Measurements from ENCODE around the gene GRIN3B.

The GRIN3B gene

GRCh38 chr19:970695-971094, 29.5 kb upstream of the GRIN3B start:
- Histone ChIP-seq H3K4me2 (ENCODE audit: low read length) (no peak overlapping the region), H3K4me1 (ENCODE audit: control insufficient read depth, low read length) (no peaks in the 10 kb centered on the region), H3K36me3 (ENCODE audit: control insufficient read depth, low read length) (no peaks in the 10 kb centered on the region), H3K79me2 (ENCODE audit: control insufficient read depth, low read length) (no peaks in the 10 kb centered on the region), H3K4me3 (ENCODE audit: low read length) (no peak overlapping the region), H4K20me1 (ENCODE audit: control insufficient read depth, insufficient read depth, low read depth, low read length) (no peaks in the 10 kb centered on the region), H3K9me3 (ENCODE audit: control insufficient read depth, insufficient read depth, low read length) (peaks cover 13% of the 10 kb centered on the region), H3F3A (ENCODE audit: control insufficient read depth, insufficient read depth) (no peaks in the 10 kb centered on the region), H3K9me2 (replicated peaks; ENCODE audit: control insufficient read depth, low read length) (no peaks in the 10 kb centered on the region), H3K27me3 (ENCODE audit: control insufficient read depth, low read length) (no peaks in the 10 kb centered on the region), H3K27ac (ENCODE audit: low read depth, low read length) (no peak overlapping the region)
- no peak for TF ChIP-seq EZH2phosphoT487 (IDR thresholded peaks at IDR 0.05; ENCODE audit: borderline replicate concordance, low read length)
- TF ChIP-seq, protein P1, sequence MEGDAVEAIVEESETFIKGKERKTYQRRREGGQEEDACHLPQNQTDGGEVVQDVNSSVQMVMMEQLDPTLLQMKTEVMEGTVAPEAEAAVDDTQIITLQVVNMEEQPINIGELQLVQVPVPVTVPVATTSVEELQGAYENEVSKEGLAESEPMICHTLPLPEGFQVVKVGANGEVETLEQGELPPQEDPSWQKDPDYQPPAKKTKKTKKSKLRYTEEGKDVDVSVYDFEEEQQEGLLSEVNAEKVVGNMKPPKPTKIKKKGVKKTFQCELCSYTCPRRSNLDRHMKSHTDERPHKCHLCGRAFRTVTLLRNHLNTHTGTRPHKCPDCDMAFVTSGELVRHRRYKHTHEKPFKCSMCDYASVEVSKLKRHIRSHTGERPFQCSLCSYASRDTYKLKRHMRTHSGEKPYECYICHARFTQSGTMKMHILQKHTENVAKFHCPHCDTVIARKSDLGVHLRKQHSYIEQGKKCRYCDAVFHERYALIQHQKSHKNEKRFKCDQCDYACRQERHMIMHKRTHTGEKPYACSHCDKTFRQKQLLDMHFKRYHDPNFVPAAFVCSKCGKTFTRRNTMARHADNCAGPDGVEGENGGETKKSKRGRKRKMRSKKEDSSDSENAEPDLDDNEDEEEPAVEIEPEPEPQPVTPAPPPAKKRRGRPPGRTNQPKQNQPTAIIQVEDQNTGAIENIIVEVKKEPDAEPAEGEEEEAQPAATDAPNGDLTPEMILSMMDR (IDR thresholded peaks at IDR 0.05; ENCODE audit: low read depth, low read length, poor library complexity, severe bottlenecking) = peak; percentile 82

DNA sequence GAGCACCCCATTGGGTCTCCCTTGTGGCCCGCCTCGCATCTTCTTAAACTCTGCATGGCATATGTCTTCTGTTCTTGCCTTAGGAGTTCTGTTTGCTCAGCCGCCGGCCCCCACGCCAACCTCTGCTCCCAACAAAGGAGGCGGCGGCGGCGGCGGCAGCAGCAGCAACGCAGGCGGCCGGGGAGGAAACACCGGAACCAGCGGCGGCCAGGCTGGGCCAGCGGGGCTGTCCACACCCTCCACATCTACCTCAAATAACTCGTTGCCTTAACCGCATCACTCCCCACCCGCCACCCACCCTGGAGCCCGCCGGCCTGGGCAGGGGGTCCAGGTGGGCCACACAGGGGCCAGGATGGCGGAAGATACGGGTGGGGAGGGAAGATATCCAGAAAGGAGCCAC, 28.4 kb upstream of the GRIN3B start:
- Histone ChIP-seq H3K4me3 (ENCODE audit: low read length) (no peak overlapping the region), H3K9me2 (replicated peaks; ENCODE audit: control insufficient read depth, low read length) (no peaks in the 10 kb centered on the region), H3F3A (ENCODE audit: control insufficient read depth, insufficient read depth) (no peaks in the 10 kb centered on the region), H3K4me2 (ENCODE audit: low read length) (no peak overlapping the region), H3K4me1 (ENCODE audit: control insufficient read depth, low read length) (no peaks in the 10 kb centered on the region), H3K36me3 (ENCODE audit: control insufficient read depth, low read length) (no peaks in the 10 kb centered on the region), H3K27me3 (ENCODE audit: control insufficient read depth, low read length) (no peaks in the 10 kb centered on the region), H3K27ac (ENCODE audit: low read depth, low read length) (no peak overlapping the region), H4K20me1 (ENCODE audit: control insufficient read depth, insufficient read depth, low read depth, low read length) (no peaks in the 10 kb centered on the region), H3K9me3 (ENCODE audit: control insufficient read depth, insufficient read depth, low read length) (peaks cover 13% of the 10 kb centered on the region), H3K79me2 (ENCODE audit: control insufficient read depth, low read length) (no peaks in the 10 kb centered on the region)
- TF ChIP-seq, protein P1 (IDR thresholded peaks at IDR 0.05; ENCODE audit: low read depth, low read length, poor library complexity, severe bottlenecking) = no peak
- no peak for TF ChIP-seq EZH2phosphoT487 (IDR thresholded peaks at IDR 0.05; ENCODE audit: borderline replicate concordance, low read length)

- no peaks in the 10 kb centered on the region for H3F3A ChIP-seq (ENCODE audit: control insufficient read depth, insufficient read depth)
- no peaks in the 10 kb centered on the region for H4K20me1 ChIP-seq (ENCODE audit: control insufficient read depth, insufficient read depth, low read depth, low read length)
- H3K9me2 ChIP-seq (replicated peaks; ENCODE audit: control insufficient read depth, low read length) = no peaks in the 10 kb centered on the region
- H3K36me3 ChIP-seq (ENCODE audit: control insufficient read depth, low read length) = no peaks in the 10 kb centered on the region
- no peaks in the 10 kb centered on the region for H3K27me3 ChIP-seq (ENCODE audit: control insufficient read depth, low read length)
- no peaks in the 10 kb centered on the region for H3K79me2 ChIP-seq (ENCODE audit: control insufficient read depth, low read length)
- no peaks in the 10 kb centered on the region for H3K4me1 ChIP-seq (ENCODE audit: control insufficient read depth, low read length)
- TF ChIP-seq EZH2phosphoT487 (IDR thresholded peaks at IDR 0.05; ENCODE audit: borderline replicate concordance, low read length) = no peak
- TF ChIP-seq, protein P1 (IDR thresholded peaks at IDR 0.05; ENCODE audit: low read depth, low read length, poor library complexity, severe bottlenecking) = no peak
- peaks cover 13% of the 10 kb centered on the region for H3K9me3 ChIP-seq (ENCODE audit: control insufficient read depth, insufficient read depth, low read length)
- H3K27ac ChIP-seq (ENCODE audit: low read depth, low read length) = no peak overlapping the region
- H3K4me3 ChIP-seq (ENCODE audit: low read length) = no peak overlapping the region
- H3K4me2 ChIP-seq (ENCODE audit: low read length) = no peak overlapping the region
Observed at GRCh38 chr19:972281-972680, 27.9 kb upstream of the GRIN3B start.

All from DOHH2 (cell line).